Caki2 (cell line): ENCODE measurements around the gene POFUT1. TPM values are rescaled to one million over a fixed set of nuclear protein-coding genes. Genes with fewer than 3 reads are reported as not detected.
"Not testable (repeated sequence)": the region's sequence is repeated elsewhere in the genome, so short reads cannot be mapped to it uniquely, and the experiment has no call there.

Experiments used
- DNase-seq: peaks from one replicate; pipeline ENCODE4 v3.0.0-alpha.2; 2015; ENCODE audit warnings: low read depth
- in situ Hi-C: cut with HindIII; loops from 2 replicates; pipeline ENCODE4 v1.10.0; 2016; ENCODE audit warnings: low sequenced_read_pairs, low pct_unique_long_range_greater_than_20kb, mixed read lengths
- total RNA-seq: library from RNA; depleted of rRNA; stranded (reverse); fragments of >200 nt; shearing (Covaris generic); gene quantifications from 2 replicates; pipeline ENCODE4 v1.2.3, GENCODE V29; 2014; ENCODE audit warnings: low replicate concordance

The POFUT1 gene
- total RNA-seq, 1 experiment from 2014 or later: 65.7 TPM

GRCh38 chr20:32244959-32245358 lies 37.3 kb downstream of the POFUT1 start:
- DNase-seq: no peak
- in situ Hi-C loops: no loop called here

- DNase-seq, in situ Hi-C loops: not testable (repeated sequence)
These were observed 38.5 kb downstream of the POFUT1 start for GRCh38 chr20:32246208-32246607.

DNA sequence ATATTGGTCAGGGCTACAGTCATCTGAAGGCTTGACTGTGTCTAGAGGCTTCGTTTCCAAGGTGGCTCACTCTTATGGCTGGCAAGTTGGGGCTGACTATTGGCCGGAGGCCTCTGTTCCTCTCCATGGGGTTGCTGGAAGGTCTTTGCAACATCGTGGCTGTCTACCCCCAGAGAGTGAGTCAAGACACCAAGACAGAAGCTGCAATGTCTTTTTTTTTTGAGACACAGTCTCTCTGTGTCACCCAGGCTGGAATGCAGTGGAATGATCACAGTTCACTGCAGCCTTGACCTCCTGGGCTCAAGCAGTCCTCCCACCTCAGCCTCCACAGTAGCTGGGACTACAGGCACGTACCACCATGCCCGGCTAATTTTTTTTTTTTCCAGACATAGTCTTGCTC lies 40.4 kb downstream of the POFUT1 start:
- no peak for DNase-seq
- in situ Hi-C loops: no loop called here

GRCh38 chr20:32249030-32249738 lies 41.5 kb downstream of the POFUT1 start:
- in situ Hi-C loops: no loop called here
- DNase-seq: no peak

DNA sequence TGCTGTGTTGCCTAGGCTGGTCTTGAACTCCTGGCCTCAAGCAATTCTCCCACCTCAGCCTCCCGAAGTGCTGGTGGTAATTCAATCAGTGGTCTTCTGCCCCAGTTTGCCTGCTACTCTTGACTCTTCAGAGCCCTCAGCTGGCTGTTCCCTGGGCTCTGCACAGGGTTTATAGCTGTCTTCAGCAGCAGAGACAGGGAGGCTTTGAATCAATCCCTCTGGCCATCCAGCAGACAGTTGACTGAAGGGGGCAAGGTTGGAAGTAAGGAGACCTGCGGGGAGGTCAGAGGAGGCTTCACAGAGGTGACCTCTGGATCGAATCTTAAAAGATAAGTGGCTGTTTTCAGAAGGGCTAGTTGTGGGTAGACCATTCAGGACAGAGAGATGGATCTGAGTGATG lies 43.8 kb downstream of the POFUT1 start:
- no peak for DNase-seq
- in situ Hi-C loops: no loop called here

- DNase-seq: no peak
- in situ Hi-C loops: no loop called here
These were observed 44.5 kb downstream of the POFUT1 start for GRCh38 chr20:32252189-32252588.

GRCh38 chr20:32260973-32261372 lies 53.3 kb downstream of the POFUT1 start:
- in situ Hi-C loops, DNase-seq: not testable (repeated sequence)

GRCh38 chr20:32261644-32262043 lies 54.0 kb downstream of the POFUT1 start:
- DNase-seq: no peak
- in situ Hi-C loops: no loop called here

GRCh38 chr20:32263398-32263954 lies 55.8 kb downstream of the POFUT1 start:
- in situ Hi-C loops: no loop called here
- no peak for DNase-seq

DNA sequence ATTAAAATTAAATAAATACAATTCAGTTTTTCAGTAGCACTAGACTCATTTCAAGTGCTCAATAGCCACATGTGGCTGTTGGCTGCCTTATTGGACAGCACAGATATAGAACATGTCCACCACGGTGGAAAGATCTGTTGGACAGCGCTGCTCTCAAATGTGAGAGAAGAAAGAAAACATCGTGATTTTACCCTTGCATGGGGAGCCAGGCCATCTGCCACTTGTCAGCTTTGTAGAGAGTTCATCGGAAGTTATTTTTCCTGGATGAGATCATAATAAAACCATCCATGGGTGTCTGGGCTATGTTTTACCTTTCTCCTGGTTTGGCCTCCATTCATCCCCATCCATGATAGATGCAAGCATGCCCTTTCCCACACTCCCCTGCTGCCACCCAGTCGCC lies 63.9 kb downstream of the POFUT1 start:
- in situ Hi-C loops: no loop called here
- DNase-seq: no peak

DNA sequence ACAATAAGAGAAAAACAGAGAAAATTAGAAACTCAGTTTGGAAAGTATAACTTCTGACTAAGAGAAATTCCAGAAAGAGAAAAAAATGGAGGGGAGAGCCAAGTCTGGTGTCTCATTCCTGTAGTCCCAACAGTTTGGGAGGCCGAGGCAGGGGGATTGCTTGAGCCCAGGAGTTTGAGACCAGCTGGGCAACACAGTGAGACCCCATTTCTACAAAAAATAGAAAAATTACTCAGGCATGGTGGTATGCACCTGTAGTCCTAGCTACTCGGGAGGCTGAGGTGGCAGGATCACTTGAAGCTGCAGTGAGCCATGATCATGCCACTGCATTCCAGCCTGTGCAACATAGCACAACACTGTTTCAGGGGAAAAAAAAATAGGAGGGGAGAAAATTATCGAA lies 66.7 kb downstream of the POFUT1 start:
- in situ Hi-C loops: no loop called here
- DNase-seq: no peak

GRCh38 chr20:32275163-32275562 lies 67.5 kb downstream of the POFUT1 start:
- DNase-seq, in situ Hi-C loops: not testable (repeated sequence)

DNA sequence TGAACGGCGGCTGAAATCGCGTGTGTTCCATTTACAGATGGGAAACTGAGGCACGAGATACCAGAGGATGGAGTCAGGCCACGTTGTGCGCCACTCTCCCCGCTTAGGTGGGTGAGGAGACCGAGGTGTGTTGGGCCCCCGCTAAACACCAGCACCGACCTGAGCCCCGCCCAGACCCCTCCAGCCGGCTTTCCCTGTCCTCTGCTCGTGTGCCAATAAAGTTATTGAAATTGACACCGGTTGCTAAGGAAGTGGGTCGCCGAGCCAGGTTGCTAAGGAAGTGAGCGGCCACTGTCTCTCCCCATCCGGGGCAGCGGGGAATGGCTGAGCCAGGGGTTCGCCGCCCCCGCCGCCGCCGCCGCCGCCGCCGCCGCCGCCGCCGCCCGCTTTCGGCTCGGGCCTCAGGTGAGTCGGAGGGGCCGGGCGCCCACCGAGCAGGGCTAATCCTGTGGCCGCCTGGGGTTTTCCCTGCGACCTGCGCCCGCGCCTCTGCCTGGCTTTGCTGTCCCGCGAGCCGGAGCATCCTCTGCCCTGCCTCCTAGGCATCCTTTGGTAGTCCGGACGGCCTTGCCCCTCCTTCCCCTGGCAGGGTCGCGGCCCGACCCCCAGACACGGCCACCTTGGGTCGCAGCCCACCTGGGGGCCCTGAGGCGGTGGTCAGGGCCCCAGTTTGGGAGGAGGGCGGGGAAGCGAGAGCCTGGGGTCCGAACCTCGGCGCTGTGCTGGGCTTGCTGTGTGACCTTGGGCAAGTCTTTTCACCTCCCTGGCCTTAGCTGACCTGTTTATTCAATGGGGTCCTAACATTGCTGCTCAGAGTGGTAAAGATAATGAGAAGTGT lies 69.9 kb downstream of the POFUT1 start, which contains the start of gene KIF3B:
TSS of gene KIF3B (plus strand) at position 291 of the 838 bp plus-strand sequence. CDS start 32,127 bp downstream, outside the sequence.
- in situ Hi-C loops: no loop called here
- DNase-seq: peak; percentile 81

DNA sequence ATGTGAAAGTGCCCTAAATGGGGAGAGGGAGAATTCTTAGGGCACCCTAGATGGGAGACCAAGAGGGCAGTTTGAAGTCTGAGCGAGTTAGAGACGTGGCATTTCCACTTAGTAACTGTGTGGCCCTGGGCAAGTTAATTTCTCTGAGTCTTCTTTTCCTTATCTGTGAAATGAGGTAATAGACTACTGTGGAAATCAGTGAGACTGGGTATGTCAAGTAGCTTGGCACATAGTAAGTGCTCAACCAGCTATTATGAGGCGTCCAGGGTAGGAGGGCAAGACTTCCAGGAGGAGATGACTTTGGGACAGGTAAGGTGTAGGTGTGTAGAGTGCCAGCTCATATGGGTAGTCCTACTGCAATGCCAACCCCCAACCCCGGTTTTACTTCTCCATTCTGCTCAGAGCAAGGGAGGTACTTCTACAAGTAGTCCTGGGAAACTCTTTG lies 70.5 kb downstream of the POFUT1 start:
- no peak for DNase-seq

DNA sequence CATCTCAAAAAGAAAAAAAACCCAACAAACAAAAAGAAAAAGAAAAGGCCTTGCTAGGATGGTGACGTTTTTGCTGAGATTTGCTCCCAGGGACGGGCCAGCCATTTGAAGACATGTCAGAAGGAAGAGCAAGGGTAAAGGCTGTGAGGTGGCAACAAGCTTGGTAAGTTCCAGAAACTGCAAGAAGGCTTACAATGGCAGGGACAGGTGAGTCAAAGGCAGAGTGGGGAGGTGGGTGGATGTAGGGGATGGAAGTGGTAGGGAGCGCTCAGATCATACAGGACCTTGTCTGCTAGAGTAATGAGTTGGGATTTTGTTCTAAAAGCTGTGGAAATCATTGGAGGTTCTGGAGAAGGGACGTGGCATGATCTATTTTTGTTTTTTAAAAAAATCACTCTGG lies 74.0 kb downstream of the POFUT1 start:
- in situ Hi-C loops: no loop called here
- DNase-seq: no peak

More for the DNA sequence above, 70.5 kb downstream of the POFUT1 start:
- in situ Hi-C loops: no loop called here

GRCh38 chr20:32282461-32282860 lies 74.8 kb downstream of the POFUT1 start:
- DNase-seq: no peak
- in situ Hi-C loops: no loop called here

GRCh38 chr20:32285082-32285620 lies 77.5 kb downstream of the POFUT1 start:
- in situ Hi-C loops: no loop called here
- no peak for DNase-seq

GRCh38 chr20:32285621-32286371 lies 78.1 kb downstream of the POFUT1 start:
- peak; percentile 30 for DNase-seq
- in situ Hi-C loops: no loop called here
